PC-9 (cell line): Measurements from ENCODE around the gene SELPLG.

Experiments used
- CTCF ChIP-seq: fragments of 200-600 bp; sonication (generic); conservative IDR thresholded peaks from 2 replicates; pipeline ENCODE4 v1.6.1; 2017; ENCODE audit warnings: mixed run types, antibody characterized with exemption, mild to moderate bottlenecking, moderate library complexity
- EZH2 ChIP-seq: fragments of 200-600 bp; sonication (generic); IDR thresholded peaks from 2 replicates; pipeline ENCODE4 v1.8.0; 2017; ENCODE audit warnings: antibody characterized with exemption, low read depth

GRCh38 chr12:108630481-108631207 lies 3.0 kb downstream of the SELPLG start:
- no peak for TF ChIP-seq CTCF
- no peak for TF ChIP-seq EZH2
